Skeletal muscle tissue (tissue), 4 donors: ENCODE results near the gene COL12A1. TPM values are rescaled to one million over a fixed set of nuclear protein-coding genes. Genes with fewer than 3 reads are reported as not detected.

Source experiments
- H3K27ac ChIP-seq: one replicate; pipeline ENCODE4 v1.7.0; 2013; ENCODE audit warnings: mild to moderate bottlenecking, low read depth, low read length, inconsistent platforms
- H3K27me3 ChIP-seq, 3 donors: one replicate each; pipeline ENCODE4 v1.7.0; 2013; ENCODE audit warnings: low read length in 3 of 3; ENCODE audit not compliant: control insufficient read depth in 3 of 3, insufficient read depth in 3 of 3
- H3K36me3 ChIP-seq, 3 donors: one replicate each; pipeline ENCODE4 v1.7.0; 2013; ENCODE audit warnings: low read length in 3 of 3; ENCODE audit not compliant: control insufficient read depth in 3 of 3, insufficient read depth in 3 of 3
- H3K4me1 ChIP-seq, 3 donors: one replicate each; pipeline ENCODE4 v1.7.0; 2013; ENCODE audit warnings: low read length in 3 of 3, mild to moderate bottlenecking in 3 of 3; ENCODE audit not compliant: control insufficient read depth in 3 of 3, insufficient read depth in 3 of 3
- H3K4me3 ChIP-seq, 3 donors: one replicate each; pipeline ENCODE4 v1.7.0; 2013; ENCODE audit warnings: low read length in 3 of 3
- H3K9ac ChIP-seq, 3 donors: one replicate each; pipeline ENCODE4 v1.7.0; 2013; ENCODE audit warnings: low read length in 3 of 3, mild to moderate bottlenecking in 3 of 3, moderate library complexity in 2 of 3, low read depth in 1 of 3
- H3K9me3 ChIP-seq, 3 donors: one replicate each; pipeline ENCODE4 v1.7.0; 2013; ENCODE audit warnings: low read length in 3 of 3; ENCODE audit not compliant: control insufficient read depth in 3 of 3
- total RNA-seq: library from RNA; depleted of rRNA; stranded (reverse); fragments of >200 nt; gene quantifications from one replicate; pipeline ENCODE4 v1.2.3, GENCODE V29; 2014
- donor health status: Osteomylitis.

The COL12A1 gene
- total RNA-seq, 1 donor from 2014 or later: 474 TPM

- Histone ChIP-seq H3K9ac (no peak overlapping the region), H3K4me1 (peaks cover 0 to 4% (median 2%) of the 10 kb centered on the region in 3 donors), H3K36me3 (no peaks in the 10 kb centered on the region), H3K27ac (no peak overlapping the region), H3K27me3 (no peaks in the 10 kb centered on the region), H3K9me3 (no peaks in the 10 kb centered on the region), H3K4me3 (no peak overlapping the region)
Measured at GRCh38 chr6:75094614-75095200, 111.1 kb downstream of the COL12A1 start.

- H3K4me3 ChIP-seq: no peak overlapping the region
- H3K9ac ChIP-seq: no peak overlapping the region
- peaks cover 0 to 2% (median 0%) of the 10 kb centered on the region in 3 donors for H3K4me1 ChIP-seq
- no peaks in the 10 kb centered on the region for H3K27me3 ChIP-seq
- no peak overlapping the region for H3K27ac ChIP-seq
- peaks cover 0 to 2% (median 0%) of the 10 kb centered on the region in 3 donors for H3K36me3 ChIP-seq
- no peaks in the 10 kb centered on the region for H3K9me3 ChIP-seq
Measured at GRCh38 chr6:75091467-75092190, 114.2 kb downstream of the COL12A1 start.

GRCh38 chr6:75090576-75090975 lies 115.3 kb downstream of the COL12A1 start:
- Histone ChIP-seq H3K4me3 (no peak overlapping the region), H3K36me3 (peaks cover 0 to 2% (median 0%) of the 10 kb centered on the region in 3 donors), H3K9ac (no peak overlapping the region), H3K9me3 (no peaks in the 10 kb centered on the region), H3K4me1 (peaks cover 0 to 2% (median 0%) of the 10 kb centered on the region in 3 donors), H3K27me3 (no peaks in the 10 kb centered on the region), H3K27ac (no peak overlapping the region)

- no peak overlapping the region for H3K9ac ChIP-seq
- no peak overlapping the region for H3K27ac ChIP-seq
- no peak overlapping the region for H3K4me3 ChIP-seq
- peaks cover 0 to under 1% (median 0%) of the 10 kb centered on the region in 3 donors for H3K4me1 ChIP-seq
- no peaks in the 10 kb centered on the region for H3K9me3 ChIP-seq
- peaks cover 0 to 2% (median 0%) of the 10 kb centered on the region in 3 donors for H3K36me3 ChIP-seq
- no peaks in the 10 kb centered on the region for H3K27me3 ChIP-seq
Measured at GRCh38 chr6:75089921-75090320, 115.9 kb downstream of the COL12A1 start.

- H3K27ac ChIP-seq: no peak overlapping the region
Measured at GRCh38 chr6:75089151-75089897, 116.5 kb downstream of the COL12A1 start.

GRCh38 chr6:75085931-75086635 lies 119.8 kb downstream of the COL12A1 start:
- Histone ChIP-seq H3K4me3 (no peak overlapping the region), H3K9me3 (no peaks in the 10 kb centered on the region), H3K27ac (no peak overlapping the region), H3K27me3 (no peaks in the 10 kb centered on the region), H3K9ac (no peak overlapping the region), H3K4me1 (no peaks in the 10 kb centered on the region), H3K36me3 (peaks cover 0 to 2% (median 0%) of the 10 kb centered on the region in 3 donors)

More at GRCh38 chr6:75089151-75089897, 116.5 kb downstream of the COL12A1 start:
- Histone ChIP-seq H3K4me1 (no peaks in the 10 kb centered on the region), H3K36me3 (peaks cover 0 to 2% (median 0%) of the 10 kb centered on the region in 3 donors), H3K4me3 (no peak overlapping the region), H3K27me3 (no peaks in the 10 kb centered on the region), H3K9ac (no peak overlapping the region), H3K9me3 (no peaks in the 10 kb centered on the region)

GRCh38 chr6:75084872-75085381 lies 120.9 kb downstream of the COL12A1 start:
- H3K27ac ChIP-seq: no peak overlapping the region
- H3K4me1 ChIP-seq: no peaks in the 10 kb centered on the region
- no peaks in the 10 kb centered on the region for H3K9me3 ChIP-seq
- no peak overlapping the region for H3K4me3 ChIP-seq
- H3K27me3 ChIP-seq: no peaks in the 10 kb centered on the region
- H3K36me3 ChIP-seq: peaks cover 0 to 2% (median 0%) of the 10 kb centered on the region in 3 donors
- H3K9ac ChIP-seq: no peak overlapping the region

- peaks cover 0 to 2% (median 0%) of the 10 kb centered on the region in 3 donors for H3K36me3 ChIP-seq
- H3K4me3 ChIP-seq: no peak overlapping the region
- H3K9me3 ChIP-seq: no peaks in the 10 kb centered on the region
- no peaks in the 10 kb centered on the region for H3K27me3 ChIP-seq
- no peak overlapping the region for H3K9ac ChIP-seq
- H3K4me1 ChIP-seq: no peaks in the 10 kb centered on the region
- no peak overlapping the region for H3K27ac ChIP-seq
Measured at GRCh38 chr6:75084018-75084417, 121.8 kb downstream of the COL12A1 start.

- H3K36me3 ChIP-seq: no peaks in the 10 kb centered on the region
- H3K4me3 ChIP-seq: no peak overlapping the region
- no peaks in the 10 kb centered on the region for H3K9me3 ChIP-seq
- H3K9ac ChIP-seq: no peak overlapping the region
- H3K27ac ChIP-seq: no peak overlapping the region
- no peaks in the 10 kb centered on the region for H3K27me3 ChIP-seq
- H3K4me1 ChIP-seq: no peaks in the 10 kb centered on the region
Measured at GRCh38 chr6:75081921-75082320, 123.9 kb downstream of the COL12A1 start.
